WTC11 (cell line): ENCODE results near the gene RNF215. TPM values are rescaled to one million over a fixed set of nuclear protein-coding genes. Genes with fewer than 3 reads are reported as not detected.

Experiments used
- ATAC-seq: fragments of 200-7000 bp; cut with Tn5 transposase; 2 replicates; pipeline ENCODE4 v1.10.0; 2021; ENCODE audit warnings: mild to moderate bottlenecking, moderate library complexity
- CTCF ChIA-PET: fragments of 300-600 bp; sonication (Branson Sonifier 250); formaldehyde crosslinking; loops from one replicate; lab custom pipeline; 2021; ENCODE audit warnings: antibody characterized with exemption; lab: Charles Lee
- POLR2A ChIA-PET: fragments of 350-600 bp; sonication (Branson Sonifier 250); formaldehyde crosslinking; loops from one replicate; lab custom pipeline; 2021; ENCODE audit warnings: antibody characterized with exemption; lab: Charles Lee
- DNase-seq: peaks from one replicate; pipeline ENCODE4 v3.0.0; 2021; ENCODE audit warnings: low spot score
- H3K27ac Mint-ChIP-seq: 2 replicates; pipeline ENCODE4 v1.8.0; 2021; ENCODE audit warnings: mixed read lengths
- H3K27me3 Mint-ChIP-seq: 2 replicates; pipeline ENCODE4 v1.8.0; 2021; ENCODE audit warnings: low read depth, mild to moderate bottlenecking, moderate library complexity, mixed read lengths
- H3K36me3 Mint-ChIP-seq: 2 replicates; pipeline ENCODE4 v1.8.0; 2021; ENCODE audit warnings: mixed read lengths
- H3K4me1 Mint-ChIP-seq: 2 replicates; pipeline ENCODE4 v1.8.0; 2022; ENCODE audit warnings: mixed read lengths
- H3K4me3 Mint-ChIP-seq: 2 replicates; pipeline ENCODE4 v1.8.0; 2021; ENCODE audit warnings: mild to moderate bottlenecking, moderate library complexity, mixed read lengths
- H3K9me3 Mint-ChIP-seq: 2 replicates; pipeline ENCODE4 v1.8.0; 2021; ENCODE audit warnings: mixed read lengths
- AFF4 ChIP-seq: sonication (generic); formaldehyde crosslinking; IDR thresholded peaks from 2 replicates; pipeline ENCODE4 v1.8.1; 2023; ENCODE audit warnings: mild to moderate bottlenecking, missing genetic modification reagents, borderline replicate concordance
- EMX1 ChIP-seq: fragments of 250-450 bp; sonication (Bioruptor Pico); IDR thresholded peaks from 2 replicates; pipeline ENCODE4 v1.8.0; 2021; ENCODE audit warnings: mild to moderate bottlenecking
- ETV6 ChIP-seq: sonication (generic); formaldehyde crosslinking; IDR thresholded peaks from 2 replicates; pipeline ENCODE4 v1.8.1; 2022; ENCODE audit warnings: mild to moderate bottlenecking, missing genetic modification reagents
- KAT7 ChIP-seq: sonication (generic); formaldehyde crosslinking; IDR thresholded peaks from 2 replicates; pipeline ENCODE4 v1.8.1; 2023; ENCODE audit warnings: missing genetic modification reagents, mild to moderate bottlenecking, borderline replicate concordance
- NR3C1 ChIP-seq: sonication (generic); formaldehyde crosslinking; conservative IDR thresholded peaks from 2 replicates; pipeline ENCODE4 v1.8.1; 2023; ENCODE audit warnings: low read depth, mild to moderate bottlenecking, missing genetic modification reagents
- OVOL2 ChIP-seq: fragments of 250-450 bp; sonication (Bioruptor Pico); IDR thresholded peaks from 2 replicates; pipeline ENCODE4 v1.9.0; 2021; ENCODE audit warnings: mild to moderate bottlenecking, borderline replicate concordance
- RORB ChIP-seq: fragments of 250-450 bp; sonication (Bioruptor Pico); IDR thresholded peaks from 2 replicates; pipeline ENCODE4 v1.9.0; 2021; ENCODE audit warnings: mild to moderate bottlenecking
- SOX15 ChIP-seq: fragments of 250-450 bp; sonication (Bioruptor Pico); IDR thresholded peaks from 2 replicates; pipeline ENCODE4 v1.9.0; 2021; ENCODE audit warnings: mild to moderate bottlenecking
- STAT6 ChIP-seq: sonication (generic); formaldehyde crosslinking; conservative IDR thresholded peaks from 2 replicates; pipeline ENCODE4 v1.8.1; 2023; ENCODE audit warnings: mild to moderate bottlenecking, low read depth, missing genetic modification reagents, moderate library complexity
- TCF7 ChIP-seq: sonication (generic); formaldehyde crosslinking; IDR thresholded peaks from 2 replicates; pipeline ENCODE4 v1.8.0; 2022; ENCODE audit warnings: mild to moderate bottlenecking, low read depth, missing genetic modification reagents, moderate library complexity
- TEAD1 ChIP-seq: sonication (generic); formaldehyde crosslinking; IDR thresholded peaks from 2 replicates; pipeline ENCODE4 v1.8.0; 2022; ENCODE audit warnings: mild to moderate bottlenecking, missing genetic modification reagents
- ZNF138 ChIP-seq: sonication (generic); formaldehyde crosslinking; conservative IDR thresholded peaks from 2 replicates; pipeline ENCODE4 v1.8.1; 2022; ENCODE audit warnings: mild to moderate bottlenecking, moderate library complexity, missing genetic modification reagents
- ZNF219 ChIP-seq: sonication (generic); formaldehyde crosslinking; IDR thresholded peaks from 2 replicates; pipeline ENCODE4 v1.8.0; 2023; ENCODE audit warnings: missing genetic modification reagents, mild to moderate bottlenecking, borderline replicate concordance
- ZNF425 ChIP-seq: fragments of 250-450 bp; sonication (Bioruptor Pico); conservative IDR thresholded peaks from 2 replicates; pipeline ENCODE4 v1.9.0; 2021; ENCODE audit warnings: mild to moderate bottlenecking
- ZNF512 ChIP-seq: sonication (generic); formaldehyde crosslinking; IDR thresholded peaks from 2 replicates; pipeline ENCODE4 v1.8.1; 2022; ENCODE audit warnings: missing genetic modification reagents, borderline replicate concordance
- total RNA-seq: library from RNA; stranded (reverse); gene quantifications from 3 replicates; pipeline ENCODE4 v1.2.3, GENCODE V29; 2021
- TF ChIP-seq, protein P1 (sequence below): fragments of 250-450 bp; sonication (Bioruptor Pico); IDR thresholded peaks from 2 replicates; pipeline ENCODE4 v1.9.0; 2021; ENCODE audit warnings: mild to moderate bottlenecking
- TF ChIP-seq, protein P2 (sequence below): sonication (generic); formaldehyde crosslinking; IDR thresholded peaks from 2 replicates; pipeline ENCODE4 v1.8.0; 2023; ENCODE audit warnings: missing genetic modification reagents
- TF ChIP-seq, protein P3 (sequence below): sonication (generic); formaldehyde crosslinking; IDR thresholded peaks from 2 replicates; pipeline ENCODE4 v1.8.0; 2023; ENCODE audit warnings: mild to moderate bottlenecking, missing genetic modification reagents

The RNF215 gene
- total RNA-seq, 1 experiment from 2014 or later = 25.4 TPM

- no peak for TF ChIP-seq ZNF512 (CRISPR knock-in tag)
- TF ChIP-seq RORB (CRISPR knock-in tag) = no peak
Measured at GRCh38 chr22:30358541-30358940, 28.7 kb downstream of the RNF215 start (continued).

- no peaks in the 10 kb centered on the region for H3K9me3 Mint-ChIP-seq
- TF ChIP-seq, protein P1, sequence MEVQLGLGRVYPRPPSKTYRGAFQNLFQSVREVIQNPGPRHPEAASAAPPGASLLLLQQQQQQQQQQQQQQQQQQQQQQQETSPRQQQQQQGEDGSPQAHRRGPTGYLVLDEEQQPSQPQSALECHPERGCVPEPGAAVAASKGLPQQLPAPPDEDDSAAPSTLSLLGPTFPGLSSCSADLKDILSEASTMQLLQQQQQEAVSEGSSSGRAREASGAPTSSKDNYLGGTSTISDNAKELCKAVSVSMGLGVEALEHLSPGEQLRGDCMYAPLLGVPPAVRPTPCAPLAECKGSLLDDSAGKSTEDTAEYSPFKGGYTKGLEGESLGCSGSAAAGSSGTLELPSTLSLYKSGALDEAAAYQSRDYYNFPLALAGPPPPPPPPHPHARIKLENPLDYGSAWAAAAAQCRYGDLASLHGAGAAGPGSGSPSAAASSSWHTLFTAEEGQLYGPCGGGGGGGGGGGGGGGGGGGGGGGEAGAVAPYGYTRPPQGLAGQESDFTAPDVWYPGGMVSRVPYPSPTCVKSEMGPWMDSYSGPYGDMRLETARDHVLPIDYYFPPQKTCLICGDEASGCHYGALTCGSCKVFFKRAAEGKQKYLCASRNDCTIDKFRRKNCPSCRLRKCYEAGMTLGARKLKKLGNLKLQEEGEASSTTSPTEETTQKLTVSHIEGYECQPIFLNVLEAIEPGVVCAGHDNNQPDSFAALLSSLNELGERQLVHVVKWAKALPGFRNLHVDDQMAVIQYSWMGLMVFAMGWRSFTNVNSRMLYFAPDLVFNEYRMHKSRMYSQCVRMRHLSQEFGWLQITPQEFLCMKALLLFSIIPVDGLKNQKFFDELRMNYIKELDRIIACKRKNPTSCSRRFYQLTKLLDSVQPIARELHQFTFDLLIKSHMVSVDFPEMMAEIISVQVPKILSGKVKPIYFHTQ = no peak
- TF ChIP-seq ZNF219 (CRISPR knock-in tag) (no peak), NR3C1 (CRISPR knock-in tag) (no peak), SOX15 (CRISPR knock-in tag) (no peak), TCF7 (CRISPR knock-in tag) (no peak), EMX1 (CRISPR knock-in tag) (no peak), AFF4 (no peak), ZNF138 (no peak), ETV6 (CRISPR knock-in tag) (no peak), STAT6 (CRISPR knock-in tag) (no peak), KAT7 (CRISPR knock-in tag) (no peak), TEAD1 (no peak), OVOL2 (CRISPR knock-in tag) (no peak), ZNF425 (CRISPR knock-in tag) (no peak)
- TF ChIP-seq, protein P2, sequence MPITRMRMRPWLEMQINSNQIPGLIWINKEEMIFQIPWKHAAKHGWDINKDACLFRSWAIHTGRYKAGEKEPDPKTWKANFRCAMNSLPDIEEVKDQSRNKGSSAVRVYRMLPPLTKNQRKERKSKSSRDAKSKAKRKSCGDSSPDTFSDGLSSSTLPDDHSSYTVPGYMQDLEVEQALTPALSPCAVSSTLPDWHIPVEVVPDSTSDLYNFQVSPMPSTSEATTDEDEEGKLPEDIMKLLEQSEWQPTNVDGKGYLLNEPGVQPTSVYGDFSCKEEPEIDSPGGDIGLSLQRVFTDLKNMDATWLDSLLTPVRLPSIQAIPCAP (CRISPR knock-in tag) = no peak
- TF ChIP-seq, protein P3, sequence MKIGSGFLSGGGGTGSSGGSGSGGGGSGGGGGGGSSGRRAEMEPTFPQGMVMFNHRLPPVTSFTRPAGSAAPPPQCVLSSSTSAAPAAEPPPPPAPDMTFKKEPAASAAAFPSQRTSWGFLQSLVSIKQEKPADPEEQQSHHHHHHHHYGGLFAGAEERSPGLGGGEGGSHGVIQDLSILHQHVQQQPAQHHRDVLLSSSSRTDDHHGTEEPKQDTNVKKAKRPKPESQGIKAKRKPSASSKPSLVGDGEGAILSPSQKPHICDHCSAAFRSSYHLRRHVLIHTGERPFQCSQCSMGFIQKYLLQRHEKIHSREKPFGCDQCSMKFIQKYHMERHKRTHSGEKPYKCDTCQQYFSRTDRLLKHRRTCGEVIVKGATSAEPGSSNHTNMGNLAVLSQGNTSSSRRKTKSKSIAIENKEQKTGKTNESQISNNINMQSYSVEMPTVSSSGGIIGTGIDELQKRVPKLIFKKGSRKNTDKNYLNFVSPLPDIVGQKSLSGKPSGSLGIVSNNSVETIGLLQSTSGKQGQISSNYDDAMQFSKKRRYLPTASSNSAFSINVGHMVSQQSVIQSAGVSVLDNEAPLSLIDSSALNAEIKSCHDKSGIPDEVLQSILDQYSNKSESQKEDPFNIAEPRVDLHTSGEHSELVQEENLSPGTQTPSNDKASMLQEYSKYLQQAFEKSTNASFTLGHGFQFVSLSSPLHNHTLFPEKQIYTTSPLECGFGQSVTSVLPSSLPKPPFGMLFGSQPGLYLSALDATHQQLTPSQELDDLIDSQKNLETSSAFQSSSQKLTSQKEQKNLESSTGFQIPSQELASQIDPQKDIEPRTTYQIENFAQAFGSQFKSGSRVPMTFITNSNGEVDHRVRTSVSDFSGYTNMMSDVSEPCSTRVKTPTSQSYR (CRISPR knock-in tag) = no peak
- TF ChIP-seq, all 79 proteins: peak for 0
- no peaks in the 10 kb centered on the region for H3K27me3 Mint-ChIP-seq
- peak overlapping the region; percentile 95 for H3K4me3 Mint-ChIP-seq
- peaks cover 30% of the 10 kb centered on the region for H3K4me1 Mint-ChIP-seq
- H3K27ac Mint-ChIP-seq = peak overlapping the region; percentile 94; the same call in 1 of the 2 replicates
- DNase-seq (no peak), ATAC-seq (no peak)
- ChIA-PET CTCF (interaction anchor here (0.7 to 3.6 kb wide), 8 partner anchors 17 to 73 kb away, joined by 3 to 25 read pairs (median 5); partner anchors contain the start of genes CASTOR1, MTFP1, RNF215 and SEC14L2), POLR2A (interaction anchor here (1.4 to 1.7 kb wide), 3 partner anchors 39 to 69 kb away, joined by 6 to 19 read pairs (median 11); partner anchors contain the start of genes CASTOR1 and SEC14L2)
- H3K36me3 Mint-ChIP-seq = peaks cover 13% of the 10 kb centered on the region
Measured at GRCh38 chr22:30357650-30358215, 29.5 kb downstream of the RNF215 start.
